ENCODE measurements around the gene WDR64.

GRCh38 chr1:241808265-241808664, 156.2 kb downstream of the WDR64 start:
- TF ChIP-seq POLR2A (IDR thresholded peaks at IDR 0.05) (no peak), CTCF (IDR thresholded peaks at IDR 0.05) (no peak)
